Cardiac fibroblast (primary cell): ENCODE results near the gene SMYD3.
"Not testable (repeated sequence)": the region's sequence is repeated elsewhere in the genome, so short reads cannot be mapped to it uniquely, and the experiment has no call there.

Source experiments
- DNase-seq, 2 donors: peaks; one replicate each; pipeline versions ENCODE4 v3.0.0 to v3.0.0-alpha.2; 2010; ENCODE audit warnings: low read depth in 2 of 2
- H3K4me3 ChIP-seq, 2 donors: replicated peaks in 1 of 2; 1 replicate in 1 of 2; 2 replicates in 1 of 2; pipeline ENCODE4 v1.5.1; 2011; ENCODE audit warnings: low read depth in 2 of 2, low read length in 2 of 2, mild to moderate bottlenecking in 2 of 2, moderate library complexity in 1 of 2
- TF ChIP-seq, protein P1 (sequence below): IDR thresholded peaks from one replicate; pipeline ENCODE4 v1.5.1; 2011; ENCODE audit warnings: low read depth, mild to moderate bottlenecking, low read length, inconsistent platforms

Gene SMYD3

GRCh38 chr1:245751116-245751515 lies 756.0 kb downstream of the SMYD3 start:
- peak; percentile 39 to 73 for DNase-seq
- no peak overlapping the region for H3K4me3 ChIP-seq
- TF ChIP-seq, protein P1, sequence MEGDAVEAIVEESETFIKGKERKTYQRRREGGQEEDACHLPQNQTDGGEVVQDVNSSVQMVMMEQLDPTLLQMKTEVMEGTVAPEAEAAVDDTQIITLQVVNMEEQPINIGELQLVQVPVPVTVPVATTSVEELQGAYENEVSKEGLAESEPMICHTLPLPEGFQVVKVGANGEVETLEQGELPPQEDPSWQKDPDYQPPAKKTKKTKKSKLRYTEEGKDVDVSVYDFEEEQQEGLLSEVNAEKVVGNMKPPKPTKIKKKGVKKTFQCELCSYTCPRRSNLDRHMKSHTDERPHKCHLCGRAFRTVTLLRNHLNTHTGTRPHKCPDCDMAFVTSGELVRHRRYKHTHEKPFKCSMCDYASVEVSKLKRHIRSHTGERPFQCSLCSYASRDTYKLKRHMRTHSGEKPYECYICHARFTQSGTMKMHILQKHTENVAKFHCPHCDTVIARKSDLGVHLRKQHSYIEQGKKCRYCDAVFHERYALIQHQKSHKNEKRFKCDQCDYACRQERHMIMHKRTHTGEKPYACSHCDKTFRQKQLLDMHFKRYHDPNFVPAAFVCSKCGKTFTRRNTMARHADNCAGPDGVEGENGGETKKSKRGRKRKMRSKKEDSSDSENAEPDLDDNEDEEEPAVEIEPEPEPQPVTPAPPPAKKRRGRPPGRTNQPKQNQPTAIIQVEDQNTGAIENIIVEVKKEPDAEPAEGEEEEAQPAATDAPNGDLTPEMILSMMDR: no peak

DNA sequence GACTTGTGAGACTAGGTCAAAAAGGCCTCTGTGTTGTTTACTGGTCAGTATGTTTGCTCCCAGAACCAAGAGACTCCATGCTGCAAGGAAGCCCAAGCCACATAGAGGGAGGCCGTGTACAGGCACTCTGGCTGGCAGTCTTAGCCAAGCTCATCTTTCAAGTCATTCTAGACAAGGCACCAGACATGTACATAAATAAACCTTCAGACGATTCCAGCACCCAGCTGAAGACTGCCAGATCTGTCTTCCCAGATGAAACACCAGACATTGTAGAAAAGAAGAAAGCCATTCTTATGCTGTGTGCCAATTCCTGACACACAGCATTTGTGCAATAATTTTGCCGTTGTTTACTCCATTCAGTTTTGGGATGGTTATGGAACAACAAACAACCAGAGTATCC lies 756.8 kb downstream of the SMYD3 start:
- DNase-seq: no peak
- TF ChIP-seq, protein P1: no peak

GRCh38 chr1:245749053-245749452 lies 758.0 kb downstream of the SMYD3 start:
- TF ChIP-seq, protein P1: no peak
- DNase-seq: no peak
- H3K4me3 ChIP-seq: no peak overlapping the region

More for the DNA sequence above, 756.8 kb downstream of the SMYD3 start:
- H3K4me3 ChIP-seq: no peak overlapping the region

- no peak overlapping the region for H3K4me3 ChIP-seq
- TF ChIP-seq, protein P1: no peak
- no peak for DNase-seq
Observed at GRCh38 chr1:245748646-245749045, 758.4 kb downstream of the SMYD3 start.

GRCh38 chr1:245748240-245748639 lies 758.8 kb downstream of the SMYD3 start:
- TF ChIP-seq, protein P1: no peak
- no peak overlapping the region for H3K4me3 ChIP-seq
- no peak for DNase-seq

- TF ChIP-seq, protein P1: no peak
- H3K4me3 ChIP-seq: no peak overlapping the region
- no peak for DNase-seq
Observed at GRCh38 chr1:245742896-245743295, 764.2 kb downstream of the SMYD3 start.

- H3K4me3 ChIP-seq, DNase-seq: not testable (repeated sequence)
Observed at GRCh38 chr1:245740336-245740735, 766.7 kb downstream of the SMYD3 start.
